CD4-positive, alpha-beta T cell treated with Interleukin-1 beta for 1 hour (primary cell): Measurements from ENCODE around the gene H3-3A.

Experiments used
- DNase-seq, 2 donors: peaks; one replicate each; pipeline ENCODE4 v3.0.0-alpha.2; 2020 to 2022

H3-3A gene

DNA sequence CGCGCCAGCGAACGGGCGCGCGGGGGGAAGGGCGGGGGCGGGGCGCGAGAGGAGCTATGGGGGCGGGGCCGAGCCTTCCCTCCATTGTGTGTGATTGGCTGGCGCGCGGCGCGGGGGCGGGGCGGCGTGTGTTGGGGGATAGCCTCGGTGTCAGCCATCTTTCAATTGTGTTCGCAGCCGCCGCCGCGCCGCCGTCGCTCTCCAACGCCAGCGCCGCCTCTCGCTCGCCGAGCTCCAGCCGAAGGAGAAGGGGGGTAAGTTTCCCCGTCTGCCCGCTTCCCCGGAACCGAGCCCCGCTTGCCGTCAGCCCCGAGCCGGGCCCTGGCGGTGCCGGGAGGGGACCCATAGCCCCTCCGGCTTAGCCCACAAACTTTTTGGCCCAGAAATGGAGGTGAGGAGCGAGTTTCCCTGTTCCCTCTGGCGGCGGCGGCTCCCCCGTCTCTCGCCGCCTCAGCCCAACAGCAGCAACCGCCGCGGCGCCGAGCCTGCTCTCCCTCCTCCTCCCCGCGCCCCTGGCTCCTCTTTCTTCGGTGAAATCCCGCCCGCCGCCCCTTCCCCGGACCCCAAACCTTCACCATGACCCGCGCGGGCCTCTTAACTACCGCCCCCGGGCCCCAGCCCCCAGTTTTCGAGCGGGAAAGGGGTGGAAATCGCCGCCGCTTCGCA, at the start of gene H3-3A:
Gene H3-3A, plus strand, starts transcription at position 159 of the 666 bp plus-strand sequence. CDS start 1,636 bp downstream, outside the sequence.
- peak; percentile 97 to 98 for DNase-seq

GRCh38 chr1:226017070-226017469, 45.4 kb upstream of the H3-3A start:
- DNase-seq = no peak

- no peak for DNase-seq
Observed at GRCh38 chr1:226019572-226019971, 42.9 kb upstream of the H3-3A start.

GRCh38 chr1:226021401-226021800, 41.1 kb upstream of the H3-3A start:
- no peak for DNase-seq

- DNase-seq = no peak
Observed at GRCh38 chr1:226021801-226022200, 40.7 kb upstream of the H3-3A start.

DNA sequence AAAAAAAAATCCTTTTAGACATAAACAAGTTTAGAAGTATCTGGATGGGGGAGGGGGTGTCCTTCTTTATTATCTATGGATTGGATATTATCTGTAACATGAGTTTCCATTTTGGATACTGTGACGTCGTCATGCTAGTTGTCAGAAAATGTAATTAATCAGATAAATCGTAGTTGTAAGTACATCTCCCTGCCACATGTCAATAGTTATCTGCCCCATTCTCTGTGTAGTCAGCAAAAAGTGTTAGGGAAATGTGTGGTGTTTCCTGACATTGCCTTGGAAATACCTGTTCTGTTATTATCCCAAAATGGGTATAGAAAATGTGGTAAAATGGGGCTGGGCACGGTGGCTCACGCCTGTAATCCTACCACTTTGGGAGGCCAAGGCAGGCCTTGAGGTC, 38.8 kb upstream of the H3-3A start:
- DNase-seq = no peak

DNA sequence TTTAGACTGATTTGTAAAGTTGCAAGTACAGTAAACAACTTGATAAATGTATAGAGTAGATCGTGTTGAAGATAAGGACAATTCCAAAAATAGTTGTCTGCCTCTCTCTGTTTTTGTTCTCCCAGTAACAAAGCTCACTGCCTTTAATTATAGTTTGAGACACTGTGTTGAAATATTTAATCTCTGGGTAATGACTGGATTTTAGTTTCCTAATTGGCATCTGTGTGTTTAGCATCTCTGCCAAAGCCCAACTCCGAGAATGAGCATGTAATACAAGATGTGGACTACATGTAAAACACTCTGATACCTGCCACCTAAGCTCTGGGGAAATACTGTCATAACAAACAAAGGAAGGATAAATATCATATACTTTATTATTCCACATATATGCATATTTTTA, 35.7 kb upstream of the H3-3A start:
- DNase-seq = no peak

- DNase-seq = no peak
Observed at GRCh38 chr1:226027538-226028217, 34.8 kb upstream of the H3-3A start.

DNA sequence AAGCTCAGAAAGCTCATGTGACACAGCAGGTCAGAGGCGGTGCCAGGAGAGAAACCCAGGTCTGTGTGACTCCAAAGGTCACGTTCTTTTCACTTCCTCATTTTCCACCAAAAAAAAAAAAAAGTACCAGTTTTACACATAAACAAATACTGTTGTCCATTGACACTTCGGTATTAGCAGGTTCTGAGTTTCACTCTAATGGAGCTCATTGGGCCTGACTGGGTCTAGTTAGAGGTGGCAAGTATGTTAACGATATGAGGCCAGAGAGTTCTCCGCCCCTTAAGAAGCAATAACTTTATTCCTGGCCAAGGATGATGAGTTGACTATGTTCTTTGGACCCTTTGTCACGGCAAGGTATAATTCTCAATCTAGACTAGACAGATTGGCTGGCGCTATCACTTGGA, 33.4 kb upstream of the H3-3A start:
- DNase-seq = peak in 1 of 2 donors; percentile 73

GRCh38 chr1:226029568-226030225, 32.8 kb upstream of the H3-3A start:
- no peak for DNase-seq

DNA sequence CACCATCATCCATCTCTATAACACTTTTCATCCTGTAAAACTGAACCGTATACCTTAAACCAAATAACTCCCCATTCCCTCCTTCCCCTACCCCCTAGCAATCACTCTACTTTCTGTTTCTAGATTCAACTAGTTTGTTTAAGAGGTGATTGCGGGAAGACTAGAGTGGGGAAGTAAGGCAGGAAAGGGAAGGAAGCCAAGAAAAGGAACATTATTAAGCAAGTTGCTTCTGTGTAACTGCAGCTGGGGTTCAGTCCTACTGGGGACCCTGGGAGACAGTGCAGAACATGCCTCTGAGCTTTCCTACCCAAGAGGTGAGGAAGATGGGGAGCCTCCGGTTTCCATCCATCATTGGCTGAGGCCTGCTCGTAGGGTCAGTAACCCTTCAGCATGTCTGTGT, 28.9 kb upstream of the H3-3A start:
- DNase-seq = no peak

- DNase-seq = no peak
Observed at GRCh38 chr1:226033991-226034390, 28.5 kb upstream of the H3-3A start.

- DNase-seq = peak; percentile 22 to 82
Observed at GRCh38 chr1:226034482-226034881, 28.0 kb upstream of the H3-3A start.

- DNase-seq = no peak
Observed at GRCh38 chr1:226035915-226036314, 26.6 kb upstream of the H3-3A start.

- DNase-seq = no peak
Observed at GRCh38 chr1:226038661-226039060, 23.9 kb upstream of the H3-3A start.

DNA sequence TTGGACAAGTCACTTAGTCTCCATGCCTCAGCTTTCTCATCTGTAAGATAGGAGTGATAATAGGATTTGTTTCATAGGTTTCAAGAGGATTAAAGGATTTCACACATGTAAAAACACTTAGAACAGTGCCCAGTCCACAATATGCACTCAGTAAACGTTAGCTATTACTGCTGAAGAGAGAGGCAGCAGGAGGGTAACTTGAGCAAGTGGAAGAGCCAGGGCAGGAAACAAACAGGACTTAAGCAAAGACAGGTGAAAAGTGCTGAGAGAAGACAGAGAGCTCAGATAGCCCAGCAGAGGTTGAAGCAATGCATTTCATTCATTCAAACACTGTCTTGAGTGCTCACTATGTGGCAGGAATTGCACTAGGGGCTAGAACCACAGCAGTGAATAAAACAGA, 21.1 kb upstream of the H3-3A start:
- DNase-seq = no peak

GRCh38 chr1:226044514-226045101, 17.9 kb upstream of the H3-3A start:
- DNase-seq = no peak

DNA sequence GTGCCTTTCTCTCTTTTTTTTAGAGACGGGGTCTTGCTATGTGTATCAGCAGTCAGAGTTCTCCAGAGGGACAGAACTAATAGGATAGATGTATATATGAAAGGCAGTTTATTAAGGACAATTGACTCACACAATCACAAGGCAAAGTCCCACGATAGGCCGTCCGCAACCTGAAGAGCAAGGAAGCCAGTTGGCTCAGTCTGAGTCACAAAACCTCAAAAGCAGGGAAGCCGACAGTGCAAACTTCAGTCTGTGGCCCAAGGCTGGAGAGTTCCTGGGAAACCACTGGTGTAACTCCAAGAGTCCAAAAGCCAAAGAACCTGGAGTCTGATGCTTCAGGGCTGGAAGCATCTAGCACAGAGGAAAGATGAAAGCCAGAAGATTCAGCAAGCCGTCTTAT, 16.3 kb upstream of the H3-3A start:
- no peak for DNase-seq

GRCh38 chr1:226047495-226047894, 15.0 kb upstream of the H3-3A start:
- DNase-seq = no peak

DNA sequence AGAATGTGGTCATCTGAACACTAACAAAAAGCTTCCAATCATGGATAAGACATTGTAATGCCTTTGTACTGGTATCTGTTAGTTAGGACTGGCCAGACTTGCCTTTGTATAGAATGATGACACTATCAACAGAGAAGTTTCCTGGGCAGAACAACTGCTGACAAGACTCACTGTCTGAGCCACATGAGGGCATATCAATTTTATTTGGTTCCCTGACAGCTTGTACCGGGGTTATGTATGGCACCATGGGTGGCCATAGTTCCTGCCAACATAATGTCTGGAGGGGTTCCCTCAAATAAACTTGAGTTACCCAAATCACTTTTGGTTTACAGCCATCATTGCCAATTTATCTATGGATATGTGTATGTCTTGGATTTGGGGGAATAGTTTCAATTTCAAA, 13.6 kb upstream of the H3-3A start:
- DNase-seq = no peak

- DNase-seq = no peak
Observed at GRCh38 chr1:226050133-226050532, 12.4 kb upstream of the H3-3A start.

GRCh38 chr1:226051365-226051764, 11.2 kb upstream of the H3-3A start:
- DNase-seq = peak in 1 of 2 donors; percentile 49

DNA sequence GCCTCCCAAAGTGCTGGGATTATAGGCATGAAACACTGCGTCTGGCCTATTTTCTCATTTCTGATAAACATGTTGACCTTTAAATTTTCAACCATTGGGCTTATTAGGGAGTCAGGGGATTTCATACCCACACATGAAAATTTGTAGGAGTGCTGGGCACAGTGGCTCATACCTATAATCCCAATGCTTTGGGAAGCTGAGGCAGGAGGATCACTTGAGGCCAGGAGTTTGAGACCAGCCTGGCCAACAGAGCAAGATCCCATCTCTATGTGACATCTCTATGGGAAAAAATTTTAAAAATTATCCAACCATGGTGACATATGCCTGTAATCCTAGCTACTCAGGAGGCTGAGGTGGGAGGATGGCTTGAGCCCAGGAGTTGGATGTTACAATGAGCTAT, 10.5 kb upstream of the H3-3A start:
- DNase-seq = no peak
